GM12873 (cell line): ENCODE measurements around the gene GALNT13.

Experiments
- TF ChIP-seq, protein P1 (sequence below): IDR thresholded peaks from 2 replicates; pipeline ENCODE4 v1.5.1; 2012; ENCODE audit warnings: low read depth, mild to moderate bottlenecking, moderate library complexity, low read length, control low read depth; ENCODE audit not compliant: insufficient read depth; ENCODE audit errors: missing control alignments

Gene GALNT13

DNA sequence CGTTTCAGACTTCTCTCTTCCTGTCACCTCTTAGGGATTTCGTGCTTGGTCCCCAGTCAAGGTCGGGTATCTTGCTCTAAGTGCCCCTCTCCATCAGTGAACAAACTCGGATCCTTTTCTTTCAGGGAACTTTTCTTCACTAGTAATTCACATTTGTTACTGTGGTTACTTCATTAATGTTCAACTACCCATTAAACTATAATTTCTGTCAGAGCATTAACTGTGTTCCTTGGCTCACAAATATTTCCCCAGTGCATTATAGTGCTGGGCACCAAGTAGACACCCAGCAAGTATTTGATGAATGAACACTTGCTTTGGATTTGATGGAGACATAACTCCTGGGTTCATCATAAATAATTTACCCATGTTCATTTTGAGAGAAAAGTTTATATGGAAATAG lies 617.1 kb downstream of the GALNT13 start:
- TF ChIP-seq, protein P1, sequence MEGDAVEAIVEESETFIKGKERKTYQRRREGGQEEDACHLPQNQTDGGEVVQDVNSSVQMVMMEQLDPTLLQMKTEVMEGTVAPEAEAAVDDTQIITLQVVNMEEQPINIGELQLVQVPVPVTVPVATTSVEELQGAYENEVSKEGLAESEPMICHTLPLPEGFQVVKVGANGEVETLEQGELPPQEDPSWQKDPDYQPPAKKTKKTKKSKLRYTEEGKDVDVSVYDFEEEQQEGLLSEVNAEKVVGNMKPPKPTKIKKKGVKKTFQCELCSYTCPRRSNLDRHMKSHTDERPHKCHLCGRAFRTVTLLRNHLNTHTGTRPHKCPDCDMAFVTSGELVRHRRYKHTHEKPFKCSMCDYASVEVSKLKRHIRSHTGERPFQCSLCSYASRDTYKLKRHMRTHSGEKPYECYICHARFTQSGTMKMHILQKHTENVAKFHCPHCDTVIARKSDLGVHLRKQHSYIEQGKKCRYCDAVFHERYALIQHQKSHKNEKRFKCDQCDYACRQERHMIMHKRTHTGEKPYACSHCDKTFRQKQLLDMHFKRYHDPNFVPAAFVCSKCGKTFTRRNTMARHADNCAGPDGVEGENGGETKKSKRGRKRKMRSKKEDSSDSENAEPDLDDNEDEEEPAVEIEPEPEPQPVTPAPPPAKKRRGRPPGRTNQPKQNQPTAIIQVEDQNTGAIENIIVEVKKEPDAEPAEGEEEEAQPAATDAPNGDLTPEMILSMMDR, result no peak

GRCh38 chr2:154489266-154489858 lies 617.6 kb downstream of the GALNT13 start:
- TF ChIP-seq, protein P1, result no peak

- TF ChIP-seq, protein P1, result no peak
These were observed 618.8 kb downstream of the GALNT13 start for GRCh38 chr2:154490530-154490929.

DNA sequence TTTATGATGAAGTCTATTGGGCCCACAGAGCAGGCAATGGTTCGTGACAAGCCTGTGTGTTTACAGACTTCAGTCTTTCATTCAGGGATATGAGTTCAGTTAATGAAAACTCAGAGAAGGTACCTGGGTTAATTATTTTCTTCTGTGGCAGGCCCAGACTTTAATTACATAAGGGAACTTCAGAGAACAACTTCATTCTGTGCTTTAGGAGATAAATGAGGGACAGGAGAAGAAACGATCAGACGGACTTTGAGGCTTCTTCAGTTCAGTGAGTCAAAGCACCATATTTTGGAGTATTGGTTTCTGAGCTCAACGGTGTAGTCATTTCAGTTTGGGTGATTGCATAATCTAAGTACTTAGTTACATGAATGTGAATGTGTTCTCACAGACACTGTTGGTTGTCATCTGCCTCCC lies 623.7 kb downstream of the GALNT13 start:
- TF ChIP-seq, protein P1, result no peak

GRCh38 chr2:154497019-154497418 lies 625.3 kb downstream of the GALNT13 start:
- TF ChIP-seq, protein P1, result no peak
